ENCODE results near the gene DCDC2B.
"Not testable (repeated sequence)": the region's sequence is repeated elsewhere in the genome, so short reads cannot be mapped to it uniquely, and the experiment has no call there.

Gene DCDC2B

DNA sequence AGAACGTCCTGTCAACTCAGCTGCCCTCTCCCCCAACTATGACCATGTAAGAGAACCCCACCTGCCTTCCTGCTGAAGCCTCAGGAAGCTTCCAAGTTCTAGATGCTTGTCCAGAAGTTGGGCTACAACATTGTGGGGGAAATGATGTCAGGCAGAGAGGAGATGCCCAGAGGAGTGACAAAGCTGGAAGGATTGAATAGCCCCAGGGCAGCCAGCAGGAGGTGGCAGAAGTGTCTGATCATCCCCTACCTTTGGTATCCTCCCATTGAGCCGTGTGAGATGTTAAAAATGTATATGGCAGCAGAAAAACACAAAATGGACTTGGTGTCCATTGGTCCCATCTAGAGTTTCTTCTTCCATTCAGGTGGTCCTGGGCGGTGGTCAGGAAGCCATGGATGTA is 19.9 kb downstream of the DCDC2B start:
- no peak for DNase-seq

DNA sequence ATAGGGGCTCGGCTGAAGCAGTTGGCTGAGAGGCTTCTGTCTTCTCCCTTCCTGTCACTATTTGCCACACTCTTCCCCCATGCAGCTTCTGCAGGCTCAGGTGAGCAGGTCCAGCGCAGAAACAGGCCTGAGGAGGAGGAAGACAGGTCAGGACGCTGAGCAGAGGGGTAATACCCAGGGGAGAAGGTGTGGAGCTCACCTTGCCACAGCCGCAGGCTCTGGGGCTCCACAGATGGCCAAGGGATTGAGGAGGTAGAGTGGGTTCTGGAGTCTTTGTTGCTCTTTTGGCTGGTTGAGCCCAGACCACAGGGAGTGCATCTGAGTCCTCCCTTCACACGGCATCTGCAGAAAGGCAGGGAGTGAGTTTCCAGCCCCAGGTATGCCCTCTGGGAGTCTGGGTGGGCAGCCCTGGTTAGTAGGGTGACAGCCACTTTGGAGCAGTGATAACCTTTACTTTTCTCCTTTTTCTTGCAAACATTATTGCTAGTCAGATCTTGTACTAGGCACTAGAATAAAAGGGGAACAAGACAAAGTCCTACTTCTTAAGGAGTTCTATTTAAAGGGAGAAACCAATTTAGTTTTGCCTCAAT is 23.0 kb downstream of the DCDC2B start:
- no peak for DNase-seq

DNA sequence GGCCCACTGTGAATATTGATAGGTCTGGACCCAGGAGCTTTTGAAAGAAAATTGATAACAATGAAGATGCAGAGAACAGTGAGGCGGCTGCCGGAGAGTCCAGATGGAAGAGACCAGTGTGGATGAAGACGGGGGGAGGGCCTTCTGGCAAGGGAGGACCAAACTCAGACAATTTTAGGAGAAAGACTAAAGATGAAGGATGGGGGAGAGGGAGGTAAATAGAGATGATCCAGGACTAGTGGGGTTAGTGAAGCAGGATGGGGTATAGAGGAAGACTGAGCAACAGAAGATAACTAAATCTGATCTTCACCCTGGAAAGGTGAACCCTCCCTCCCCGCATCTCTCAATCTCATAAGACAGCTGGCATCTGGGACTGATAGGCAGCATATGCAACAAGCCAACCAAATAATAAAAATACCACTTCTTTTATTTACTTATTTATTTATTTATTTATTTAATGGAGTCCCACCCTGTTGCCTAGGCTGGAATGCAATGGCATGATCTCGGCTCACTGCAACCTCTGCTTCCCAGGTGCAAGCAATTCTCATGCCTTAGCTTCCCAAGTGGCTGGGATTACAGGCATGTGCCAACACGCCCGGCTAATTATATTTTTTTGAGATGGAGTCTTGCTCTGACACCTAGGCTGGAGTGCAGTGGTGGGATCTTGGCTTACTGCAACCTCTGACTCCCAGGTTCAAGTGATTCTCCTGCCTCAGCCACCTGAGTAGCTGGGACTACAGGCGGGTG is 23.8 kb downstream of the DCDC2B start:
- no peak for DNase-seq

DNA sequence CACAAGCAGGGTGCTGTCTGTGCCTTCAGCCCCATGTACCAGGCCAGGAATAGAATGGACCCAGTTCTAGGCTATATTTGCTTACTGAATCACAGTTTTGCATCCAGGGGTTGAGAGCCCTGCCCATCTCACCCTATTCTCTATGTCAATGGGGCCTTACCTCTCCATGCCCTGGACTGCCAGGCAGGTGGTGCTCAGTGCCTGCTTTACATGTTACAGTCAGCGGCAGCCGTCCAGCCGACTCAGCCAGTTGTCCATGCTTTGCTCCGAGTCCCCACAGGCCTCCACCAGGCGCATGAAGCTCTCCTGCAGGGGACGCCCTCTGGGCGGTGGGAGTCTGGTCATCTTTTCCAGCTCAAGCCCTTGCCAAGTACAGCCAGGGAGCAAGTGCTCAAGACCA is 25.9 kb downstream of the DCDC2B start:
- no peak for DNase-seq

DNA sequence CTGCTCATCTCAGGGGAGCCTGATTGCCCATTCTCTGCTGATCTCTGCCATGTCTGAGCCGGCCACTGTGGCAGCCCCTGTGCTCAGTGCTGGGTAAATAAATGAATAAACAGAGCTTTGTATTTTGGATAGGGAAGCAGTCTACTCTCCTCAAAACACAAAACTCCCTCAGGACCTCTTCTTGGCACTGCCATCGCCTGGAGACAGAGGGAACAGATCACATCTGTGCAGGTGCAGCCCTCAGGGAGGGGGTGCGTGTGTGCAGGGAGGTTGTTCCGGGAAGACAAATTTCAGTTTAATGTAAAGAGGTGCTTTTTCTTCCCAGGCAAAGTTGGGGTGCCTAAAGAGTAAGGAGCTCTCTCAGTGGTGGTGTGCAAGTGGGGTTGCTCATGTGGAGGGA is 30.4 kb downstream of the DCDC2B start:
- DNase-seq = no peak

DNA sequence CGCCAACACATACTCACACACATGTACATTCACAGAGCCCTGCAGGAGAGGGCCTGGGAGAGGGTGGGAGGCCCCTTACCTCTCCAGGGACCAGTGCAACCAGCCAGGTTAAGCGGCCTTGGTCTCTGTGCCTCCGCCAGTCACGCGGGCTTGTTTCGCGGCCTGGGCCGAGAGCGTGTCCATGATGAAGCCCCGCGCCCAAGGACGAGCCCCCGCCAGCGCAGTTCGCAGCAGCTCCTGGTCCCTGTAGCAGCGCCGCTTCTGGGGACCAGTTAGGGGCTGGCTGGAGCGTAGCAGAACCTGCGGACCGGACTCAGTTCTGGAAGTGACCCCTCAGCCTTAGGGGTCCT is 30.9 kb downstream of the DCDC2B start:
- DNase-seq = no peak

DNA sequence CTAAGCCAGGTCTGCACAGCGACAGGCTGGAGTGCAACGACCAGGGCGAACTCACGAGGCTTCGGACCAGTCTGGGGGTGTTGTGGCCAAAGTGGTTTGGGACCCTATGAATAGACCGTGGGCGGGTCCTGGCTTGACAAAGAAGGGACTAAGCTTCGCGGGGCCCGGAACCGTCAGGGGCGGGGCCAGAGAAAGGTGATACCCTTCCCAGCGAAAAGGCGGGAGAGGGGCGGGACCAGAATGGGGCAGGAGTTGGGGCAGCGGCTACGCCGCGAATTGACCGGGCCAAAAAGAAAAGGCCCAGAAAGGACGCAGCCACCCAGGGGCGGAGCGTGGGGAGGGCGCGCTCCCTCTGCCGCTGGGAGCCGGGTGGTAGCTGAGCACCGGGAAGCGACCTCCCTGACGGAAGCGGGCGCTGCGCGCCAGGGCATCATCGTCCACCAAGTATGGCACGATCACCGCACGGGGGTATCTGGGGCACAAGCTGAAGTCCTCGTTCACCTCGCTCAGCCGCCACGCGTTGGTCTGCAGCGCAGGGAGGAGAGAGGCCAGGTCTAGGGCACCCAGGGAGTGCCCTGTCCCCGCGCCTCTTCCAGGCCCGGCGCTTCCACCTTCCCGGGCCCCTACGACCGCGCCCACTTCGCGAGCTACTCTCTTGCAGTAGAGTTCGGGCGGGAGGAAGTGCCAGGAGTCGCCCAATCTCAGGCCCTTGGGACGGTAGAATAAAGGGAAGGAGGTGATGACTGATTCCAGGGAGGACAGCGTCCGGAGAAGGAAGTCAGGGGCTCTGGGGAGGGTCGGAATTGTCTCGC is 31.5 kb downstream of the DCDC2B start:
- peak; percentile 54 to 55 for DNase-seq

DNA sequence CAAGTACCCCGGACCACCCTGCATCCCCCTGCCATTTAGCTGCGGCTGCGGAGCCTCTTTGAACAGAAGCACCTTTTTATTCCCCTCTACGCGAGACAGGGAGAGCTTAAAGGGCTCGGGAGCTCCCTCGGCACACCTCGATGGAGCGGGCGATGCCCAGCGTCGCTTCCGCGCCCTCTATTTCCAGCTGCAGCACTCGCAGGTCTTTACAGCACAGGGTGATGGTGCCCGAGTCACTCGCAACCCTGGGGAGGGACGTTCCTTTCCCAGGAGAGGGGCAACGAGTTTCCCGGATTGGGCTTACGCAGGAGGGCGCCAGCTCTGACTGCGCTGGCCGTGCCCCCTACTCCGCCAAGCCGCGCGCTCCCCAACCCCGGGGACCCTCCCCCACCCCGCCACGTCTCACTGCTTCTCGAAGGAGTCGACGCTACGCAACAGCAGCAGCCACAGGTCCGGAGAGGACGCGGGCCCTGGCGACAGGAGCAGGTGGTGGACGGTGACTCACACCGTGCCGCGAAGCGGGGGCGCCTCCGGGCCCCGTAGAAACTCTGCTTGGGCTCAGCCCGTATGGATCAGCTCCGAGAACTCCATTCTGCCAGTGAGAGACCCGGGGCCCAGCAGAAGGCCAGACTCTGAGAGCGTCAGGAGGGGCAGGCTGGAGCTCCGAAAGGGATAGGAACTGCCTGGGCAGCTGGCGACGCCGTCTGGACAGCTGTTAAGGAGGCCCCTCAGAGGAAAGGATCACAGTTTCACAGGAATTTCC is 32.3 kb downstream of the DCDC2B start:
- peak in 1 of 2 donors; percentile 31 for DNase-seq

DNA sequence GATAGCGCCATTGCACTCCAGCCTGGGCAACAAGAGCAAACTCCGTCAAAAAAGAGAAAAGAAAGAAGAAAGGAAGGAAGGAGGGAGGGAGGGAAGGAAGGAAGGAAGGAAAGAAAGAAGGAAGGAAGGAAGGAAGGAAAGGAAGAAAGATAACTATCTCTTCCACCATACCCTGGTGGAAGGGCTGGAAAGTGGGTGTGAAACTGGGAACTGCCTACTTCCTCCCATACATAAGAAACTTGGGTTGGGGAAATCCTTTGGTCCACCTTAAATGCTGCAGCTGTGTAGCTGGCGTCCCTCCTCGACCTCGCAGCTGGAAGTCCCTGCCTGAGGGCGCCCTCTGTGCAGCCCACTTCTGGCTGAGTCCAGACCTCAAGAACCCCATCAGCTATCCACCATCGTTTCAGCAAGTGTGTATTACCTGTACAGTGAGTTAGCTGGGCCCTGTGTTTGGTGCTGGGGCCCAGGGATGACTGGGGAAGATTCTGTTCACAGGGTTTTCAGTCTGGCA is 33.5 kb downstream of the DCDC2B start:
- no peak for DNase-seq

DNA sequence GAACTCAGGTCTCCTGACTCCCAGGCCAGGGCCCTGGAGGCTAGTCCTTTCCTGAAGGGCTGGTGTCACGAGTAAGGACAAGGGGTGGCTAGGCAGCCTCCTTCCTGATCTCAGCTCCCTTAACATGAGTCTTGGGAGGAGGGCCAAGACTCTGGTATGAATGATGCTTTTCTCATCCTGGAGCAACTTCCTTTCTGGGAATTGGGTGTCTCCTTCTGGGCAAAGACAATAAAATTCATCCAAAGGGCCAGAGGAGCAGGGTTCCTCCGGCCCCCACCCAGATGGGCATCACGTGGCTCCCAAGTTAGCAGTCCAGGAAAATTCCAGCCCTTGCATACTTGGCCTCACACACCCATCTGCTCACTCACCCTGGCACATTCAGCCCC is 38.0 kb downstream of the DCDC2B start, which contains the start of gene FAM167B:
TSS of gene FAM167B (plus strand) at position 335 of the 386 bp plus-strand sequence. CDS start 200 bp downstream, outside the sequence.
- no peak for DNase-seq

DNA sequence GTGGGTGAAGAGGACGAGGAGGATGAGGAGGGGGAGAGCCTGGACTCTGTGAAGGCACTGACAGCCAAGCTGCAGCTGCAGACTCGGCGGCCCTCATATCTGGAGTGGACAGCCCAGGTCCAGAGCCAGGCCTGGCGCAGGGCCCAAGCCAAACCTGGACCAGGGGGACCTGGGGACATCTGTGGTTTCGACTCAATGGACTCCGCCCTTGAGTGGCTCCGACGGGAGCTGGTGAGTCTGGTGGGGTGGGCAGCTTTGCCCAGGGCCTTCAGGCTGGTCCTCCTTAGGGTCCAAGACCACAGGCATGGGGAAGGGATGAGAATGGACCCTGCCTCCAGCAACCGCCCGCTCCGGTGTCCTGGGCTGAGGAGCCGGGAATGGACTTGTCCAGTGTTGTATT is 38.6 kb downstream of the DCDC2B start:
- DNase-seq = no peak

DNA sequence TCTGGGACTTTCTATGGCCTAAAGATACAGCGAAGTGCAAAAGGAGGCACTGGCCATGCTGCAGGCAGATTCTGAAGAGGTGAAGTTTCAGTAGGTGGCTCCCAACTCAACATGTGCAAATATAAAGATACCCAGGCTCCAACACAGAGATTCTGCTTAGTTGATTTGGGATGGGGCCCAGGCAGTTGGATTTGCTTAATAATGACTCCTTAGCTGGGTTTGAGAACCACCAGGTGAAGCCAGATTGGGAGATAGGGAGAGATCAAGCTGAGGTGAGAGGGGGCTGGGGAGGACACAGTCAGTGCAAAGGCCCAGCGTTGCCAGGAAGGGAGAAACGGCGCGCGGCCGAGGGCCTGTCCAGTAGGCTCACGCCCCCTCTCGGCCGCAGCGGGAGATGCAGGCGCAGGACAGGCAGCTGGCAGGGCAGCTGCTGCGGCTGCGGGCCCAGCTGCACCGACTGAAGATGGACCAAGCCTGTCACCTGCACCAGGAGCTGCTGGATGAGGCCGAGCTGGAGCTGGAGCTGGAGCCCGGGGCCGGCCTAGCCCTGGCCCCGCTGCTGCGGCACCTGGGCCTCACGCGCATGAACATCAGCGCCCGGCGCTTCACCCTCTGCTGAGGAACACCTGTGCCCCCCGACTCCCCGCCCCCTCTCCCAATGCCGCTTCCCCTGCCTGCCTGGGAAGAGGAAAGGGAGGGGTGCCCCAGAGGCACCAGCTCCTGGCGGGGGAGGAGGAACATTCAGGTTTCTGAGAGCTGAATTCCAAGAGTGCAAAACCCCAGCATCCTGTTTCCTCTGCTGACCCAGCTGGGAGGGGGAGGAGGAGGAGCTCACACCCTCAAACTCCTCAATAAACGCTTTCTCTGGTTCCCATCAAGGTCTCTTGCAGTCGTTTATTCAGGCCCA is 39.3 kb downstream of the DCDC2B start:
- DNase-seq = peak; percentile 66 to 74

DNA sequence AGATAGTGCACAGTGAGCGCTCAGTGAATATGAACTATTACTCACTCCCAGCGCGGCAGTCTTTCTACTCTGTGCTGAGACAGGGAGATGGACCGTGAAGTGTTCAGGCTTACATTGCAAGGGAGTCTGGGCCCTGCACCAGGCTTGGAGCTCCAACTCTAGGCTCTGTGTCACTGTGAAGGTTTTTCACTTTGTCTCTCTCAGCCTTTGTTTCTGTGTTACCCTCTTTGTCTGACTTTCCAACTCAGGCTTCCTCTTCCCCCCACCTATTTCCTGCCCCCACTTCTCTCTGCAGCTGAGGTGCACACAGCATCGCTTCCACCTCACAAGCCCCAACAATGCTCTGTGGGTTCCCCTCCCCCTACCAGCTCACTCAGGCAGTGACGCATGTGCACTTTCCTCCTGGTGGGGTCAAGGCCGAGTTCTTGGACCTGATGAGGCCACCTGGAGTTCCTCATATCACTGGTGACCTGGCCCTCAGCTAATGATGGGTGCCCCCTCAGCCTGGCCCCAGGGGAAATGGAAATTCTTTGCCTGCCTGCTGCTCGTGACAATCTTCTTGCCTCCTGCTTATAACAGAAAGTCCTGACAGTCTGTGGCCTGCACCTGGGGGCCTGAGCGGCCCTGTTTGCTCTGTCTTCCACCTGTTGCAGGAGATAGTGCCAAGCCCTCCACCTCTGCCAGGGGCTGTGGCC is 41.1 kb downstream of the DCDC2B start:
- DNase-seq = peak; percentile 79 to 81

DNA sequence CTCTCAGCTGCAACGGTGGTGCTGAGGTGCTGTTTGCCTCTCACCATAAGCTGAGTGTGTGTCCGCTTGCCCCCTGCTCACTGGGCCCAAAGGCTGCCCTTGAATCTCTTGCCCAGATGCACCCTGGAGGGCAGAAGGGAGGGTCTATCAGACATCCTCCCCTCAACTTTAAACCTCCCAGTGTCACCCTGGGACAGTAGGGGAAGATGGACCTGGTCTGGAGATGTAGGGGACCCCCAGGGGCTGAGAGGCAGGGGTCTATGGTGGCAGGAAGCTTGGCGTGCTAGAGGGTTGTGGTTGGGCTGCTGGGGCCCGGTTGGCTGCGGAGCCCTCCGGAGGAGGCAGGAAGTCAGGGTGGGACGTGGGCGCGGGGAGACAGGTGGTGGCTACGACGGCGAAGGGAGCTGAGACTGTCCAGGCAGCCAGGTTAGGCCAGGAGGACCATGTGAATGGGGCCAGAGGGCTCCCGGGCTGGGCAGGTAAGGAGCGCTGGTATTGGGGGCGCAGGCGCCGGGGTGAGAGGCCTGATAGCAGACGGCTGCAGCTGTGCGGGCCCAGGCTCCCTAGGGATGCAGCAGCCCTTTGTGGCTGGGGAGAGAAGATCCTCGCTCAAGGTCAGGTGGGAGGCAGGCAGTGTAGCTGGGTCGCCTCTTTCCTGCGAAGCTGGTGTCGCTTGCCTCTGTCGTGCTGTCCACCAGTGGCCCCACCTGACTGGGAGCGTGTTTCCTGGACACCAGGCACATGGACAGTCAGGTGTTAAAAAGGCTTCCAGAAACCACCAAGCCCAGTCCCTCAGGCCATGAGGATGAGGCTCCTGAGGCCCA is 42.2 kb downstream of the DCDC2B start, which contains the start of gene LCK:
TSS of gene LCK (plus strand) at position 373 of the 824 bp plus-strand sequence. CDS start 23,065 bp downstream, outside the sequence.
- DNase-seq = peak; percentile 57 to 67

DNA sequence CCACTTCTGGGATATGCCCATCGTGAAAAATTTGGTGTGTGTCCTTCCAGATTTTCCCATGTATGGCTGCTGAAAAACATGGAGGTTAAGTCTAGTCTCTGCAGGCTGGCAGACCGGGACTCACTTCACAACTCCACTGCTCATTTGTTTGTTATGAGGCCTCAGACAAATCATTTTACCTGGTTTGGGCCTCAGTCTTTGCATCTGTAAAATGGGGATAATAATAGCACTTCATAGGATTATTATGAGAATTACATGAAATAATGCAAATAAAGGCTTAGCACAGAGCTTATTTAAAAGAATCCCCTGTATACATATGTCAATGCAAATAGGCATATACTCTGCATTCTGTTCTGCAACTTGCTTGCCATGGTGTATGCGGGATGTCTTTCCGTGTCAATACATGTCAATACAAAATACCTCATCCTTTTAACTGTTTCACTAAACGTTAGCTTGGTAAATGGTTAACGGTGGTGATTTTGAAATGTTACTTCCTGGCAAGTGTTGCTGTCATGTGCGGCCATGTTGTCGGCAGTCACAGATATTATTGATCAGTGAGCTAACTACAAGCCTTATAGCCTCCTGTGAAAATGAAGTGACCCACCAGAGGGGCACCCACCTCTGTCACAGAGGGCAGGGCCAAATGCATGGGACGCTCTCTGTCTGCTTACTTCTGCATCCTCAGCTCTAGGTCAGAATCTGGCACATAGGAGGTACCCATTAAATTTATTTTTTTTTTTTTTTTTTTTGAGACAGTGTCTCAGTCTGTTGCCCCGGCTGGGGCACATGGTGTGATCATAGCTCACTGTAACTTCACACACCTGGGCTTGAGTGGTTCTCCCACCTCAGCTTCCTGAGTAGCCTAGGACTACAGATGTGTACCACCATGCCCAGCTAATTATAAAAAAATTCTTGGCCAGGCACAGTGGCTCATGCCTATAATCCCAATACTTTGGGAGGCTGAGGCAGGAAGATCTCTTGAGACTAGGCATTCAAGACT is 46.5 kb downstream of the DCDC2B start:
- DNase-seq = no peak

DNA sequence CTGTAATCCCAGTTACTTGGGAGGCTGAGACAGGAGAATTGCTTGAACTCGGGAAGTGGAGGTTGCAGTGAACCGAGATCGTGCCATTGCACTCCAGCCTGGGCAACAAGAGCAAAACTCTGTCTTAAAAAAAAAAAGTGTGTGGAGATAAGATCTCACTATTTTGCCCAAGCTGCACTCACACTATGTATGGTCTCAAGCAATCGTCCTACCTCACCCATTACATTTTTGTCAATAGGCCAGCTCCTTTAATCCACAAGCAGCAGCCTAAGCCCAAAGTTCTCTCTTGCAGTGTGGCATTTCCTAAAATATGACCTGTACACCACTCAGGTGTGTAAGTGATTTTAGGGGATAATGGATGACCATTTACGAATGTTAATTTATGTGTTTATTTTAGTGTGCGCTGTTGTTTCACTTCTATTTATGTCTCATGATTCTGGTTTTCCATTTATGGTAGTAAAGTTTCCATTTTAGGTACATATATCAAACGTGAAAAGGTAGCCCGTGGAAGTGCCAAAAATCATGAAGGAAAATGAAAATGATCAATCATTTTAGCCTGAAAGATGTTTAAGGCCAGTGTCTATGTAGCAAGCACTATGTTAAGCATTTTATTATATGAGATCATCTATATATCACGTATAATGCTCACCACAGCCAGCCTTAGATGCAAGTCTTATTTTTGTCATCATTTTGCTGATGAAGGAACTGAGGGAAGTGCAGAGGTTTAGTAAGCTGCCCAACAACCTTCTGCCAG is 47.8 kb downstream of the DCDC2B start:
- no peak for DNase-seq

DNA sequence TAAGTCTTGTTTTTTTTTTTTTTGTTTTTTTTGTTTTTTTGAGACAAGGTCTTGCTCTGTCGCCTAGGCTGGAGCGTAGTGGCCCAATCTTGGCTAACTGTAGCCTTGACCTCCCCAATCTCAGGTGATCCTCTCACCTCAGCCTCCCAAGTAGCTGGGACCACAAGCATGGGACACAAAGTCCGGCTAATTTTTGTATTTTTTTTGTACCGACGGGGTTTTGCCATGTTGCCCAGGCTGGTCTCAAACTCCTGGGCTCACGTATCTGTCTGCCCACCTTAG is 48.3 kb downstream of the DCDC2B start:
- DNase-seq = no peak

DNA sequence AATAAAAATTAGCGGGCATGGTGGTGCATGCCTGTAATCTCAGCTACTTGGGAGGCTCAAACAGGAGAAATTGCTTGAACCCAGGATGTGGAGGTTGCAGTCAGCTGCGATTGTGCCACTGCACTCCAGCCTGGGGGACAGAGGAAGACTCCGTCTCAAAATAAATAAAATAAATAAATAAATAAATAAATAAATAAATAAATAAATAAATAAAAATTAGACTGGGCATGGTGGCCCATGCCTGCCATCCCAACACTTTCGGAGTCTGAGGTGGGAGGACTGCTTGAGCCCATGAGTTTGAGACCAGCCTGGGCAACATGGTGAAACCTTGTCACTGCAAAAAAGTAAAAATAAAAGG is 54.3 kb downstream of the DCDC2B start:
- DNase-seq = not testable (repeated sequence)
